ENCODE data around the gene ELL. TPM values are rescaled to one million over a fixed set of nuclear protein-coding genes. Genes with fewer than 3 reads are reported as not detected.

ELL gene
- total RNA-seq, 1 donor from 2014 or later, result 9.7 TPM

DNA sequence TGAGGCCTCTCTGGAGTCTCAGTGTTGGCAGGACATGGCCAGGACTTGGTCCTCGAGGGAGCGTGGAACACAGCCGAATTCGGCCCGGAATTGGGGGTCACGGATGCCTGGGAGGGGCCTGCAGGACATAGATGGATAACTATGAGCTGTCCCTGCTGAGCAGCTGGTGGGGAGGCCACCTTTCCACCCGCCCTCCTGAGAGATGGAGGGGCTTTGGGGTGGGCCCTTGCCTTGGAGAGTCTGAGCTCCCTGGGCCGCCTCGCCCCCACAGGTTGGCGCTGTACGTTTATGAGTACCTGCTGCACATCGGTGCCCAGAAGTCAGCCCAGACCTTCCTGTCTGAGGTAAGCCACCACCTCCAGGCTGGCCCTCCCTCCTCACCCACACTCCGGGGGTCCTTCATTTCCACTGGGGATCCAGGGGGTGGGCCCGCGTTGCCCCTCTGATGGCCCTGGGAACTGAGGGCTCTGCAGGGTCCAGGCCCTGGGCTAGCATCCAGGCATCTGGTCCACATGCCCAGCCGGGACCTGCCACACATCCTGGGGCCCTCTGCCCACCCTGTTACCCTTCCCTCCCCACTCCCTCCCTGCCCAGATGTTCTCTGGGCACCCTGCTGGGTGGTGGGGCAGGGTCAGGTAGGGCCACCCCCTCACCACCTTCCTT lies 94.7 kb downstream of the ELL start:
- no peak overlapping the region for H3K4me3 ChIP-seq (ENCODE audit: low read depth, low read length)
- no peak for FAIRE-seq
- DNase-seq (ENCODE audit: low read depth), result no peak
- H3K27me3 ChIP-seq (ENCODE audit: control insufficient read depth, insufficient read depth, low read length), result no peaks in the 10 kb centered on the region
- H3K36me3 ChIP-seq (ENCODE audit: control insufficient read depth, insufficient read depth, low read length), result no peaks in the 10 kb centered on the region
- TF ChIP-seq, protein P1, sequence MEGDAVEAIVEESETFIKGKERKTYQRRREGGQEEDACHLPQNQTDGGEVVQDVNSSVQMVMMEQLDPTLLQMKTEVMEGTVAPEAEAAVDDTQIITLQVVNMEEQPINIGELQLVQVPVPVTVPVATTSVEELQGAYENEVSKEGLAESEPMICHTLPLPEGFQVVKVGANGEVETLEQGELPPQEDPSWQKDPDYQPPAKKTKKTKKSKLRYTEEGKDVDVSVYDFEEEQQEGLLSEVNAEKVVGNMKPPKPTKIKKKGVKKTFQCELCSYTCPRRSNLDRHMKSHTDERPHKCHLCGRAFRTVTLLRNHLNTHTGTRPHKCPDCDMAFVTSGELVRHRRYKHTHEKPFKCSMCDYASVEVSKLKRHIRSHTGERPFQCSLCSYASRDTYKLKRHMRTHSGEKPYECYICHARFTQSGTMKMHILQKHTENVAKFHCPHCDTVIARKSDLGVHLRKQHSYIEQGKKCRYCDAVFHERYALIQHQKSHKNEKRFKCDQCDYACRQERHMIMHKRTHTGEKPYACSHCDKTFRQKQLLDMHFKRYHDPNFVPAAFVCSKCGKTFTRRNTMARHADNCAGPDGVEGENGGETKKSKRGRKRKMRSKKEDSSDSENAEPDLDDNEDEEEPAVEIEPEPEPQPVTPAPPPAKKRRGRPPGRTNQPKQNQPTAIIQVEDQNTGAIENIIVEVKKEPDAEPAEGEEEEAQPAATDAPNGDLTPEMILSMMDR (IDR thresholded peaks at IDR 0.05; ENCODE audit: insufficient read depth, low read length, severe bottlenecking), result no peak

DNA sequence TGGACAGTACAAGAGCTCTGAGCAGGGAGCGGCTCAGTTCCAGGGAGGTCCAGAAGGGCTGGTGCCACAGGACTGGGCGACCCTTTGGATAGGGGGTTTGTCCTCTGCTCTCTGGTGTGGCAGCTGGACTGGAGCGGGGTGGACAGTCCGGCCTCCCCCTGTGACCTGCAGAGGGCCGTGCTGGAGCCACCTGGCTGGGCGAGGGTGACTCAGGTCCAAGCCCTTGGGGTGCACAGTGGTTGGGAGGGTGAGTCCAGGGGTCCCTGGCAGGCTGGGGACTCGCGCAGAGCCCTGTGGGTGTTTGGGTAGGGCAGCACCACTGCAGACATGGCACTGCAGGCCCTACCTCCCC lies 95.5 kb downstream of the ELL start:
- no peak overlapping the region for H3K4me3 ChIP-seq (ENCODE audit: low read depth, low read length)
- no peaks in the 10 kb centered on the region for H3K27me3 ChIP-seq (ENCODE audit: control insufficient read depth, insufficient read depth, low read length)
- DNase-seq (ENCODE audit: low read depth), result no peak
- FAIRE-seq, result no peak
- no peaks in the 10 kb centered on the region for H3K36me3 ChIP-seq (ENCODE audit: control insufficient read depth, insufficient read depth, low read length)
- TF ChIP-seq, protein P1 (IDR thresholded peaks at IDR 0.05; ENCODE audit: insufficient read depth, low read length, severe bottlenecking), result no peak

DNA sequence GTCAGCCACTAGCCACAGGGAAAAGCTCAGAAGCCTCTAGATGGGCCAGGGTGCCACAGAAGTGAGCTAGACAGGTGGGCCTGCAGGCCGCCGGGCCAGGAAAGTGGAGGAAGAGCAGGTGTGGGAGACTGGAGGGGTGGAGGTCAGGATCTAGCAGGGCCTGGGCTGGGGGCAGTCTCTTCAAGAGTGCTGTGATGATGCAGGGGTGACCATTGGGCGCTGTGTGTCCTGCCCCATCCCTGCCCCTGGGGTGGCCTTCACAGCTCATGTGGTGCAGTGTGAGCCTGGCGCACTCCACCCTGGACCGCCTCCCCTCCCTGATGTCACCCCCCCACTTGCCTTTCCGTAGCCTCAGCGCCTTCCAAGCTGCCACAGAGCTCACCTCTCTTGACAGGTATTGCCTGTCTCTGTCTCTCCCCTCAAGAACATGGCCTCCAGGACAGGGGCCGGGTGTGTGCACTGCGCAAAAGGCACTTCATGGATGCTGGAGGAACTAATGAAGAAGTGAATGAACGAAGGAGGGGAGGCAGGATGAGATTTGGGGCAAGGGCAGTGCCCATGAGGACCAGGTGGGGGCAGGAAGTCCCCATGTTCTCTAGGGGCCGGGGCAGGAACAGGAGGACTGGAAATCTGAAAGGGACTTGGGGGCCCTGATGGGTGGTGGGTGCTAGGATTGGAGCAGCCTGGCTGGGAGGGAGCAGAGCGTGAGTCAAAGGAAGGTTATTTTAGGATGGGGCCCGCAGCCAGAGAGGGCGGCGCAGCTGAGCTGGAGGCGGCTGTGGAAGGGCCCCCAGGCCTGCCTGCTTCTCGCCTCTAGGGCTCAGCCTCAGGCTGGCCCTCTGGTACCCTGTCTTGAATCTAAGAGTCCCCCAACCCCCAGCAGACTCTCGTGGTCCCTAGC lies 96.1 kb downstream of the ELL start:
- H3K36me3 ChIP-seq (ENCODE audit: control insufficient read depth, insufficient read depth, low read length), result no peaks in the 10 kb centered on the region
- H3K27me3 ChIP-seq (ENCODE audit: control insufficient read depth, insufficient read depth, low read length), result no peaks in the 10 kb centered on the region
- H3K4me3 ChIP-seq (ENCODE audit: low read depth, low read length), result no peak overlapping the region
- DNase-seq (ENCODE audit: low read depth) (no peak), FAIRE-seq (no peak)
- TF ChIP-seq, protein P1 (IDR thresholded peaks at IDR 0.05; ENCODE audit: insufficient read depth, low read length, severe bottlenecking), result peak; percentile 1

DNA sequence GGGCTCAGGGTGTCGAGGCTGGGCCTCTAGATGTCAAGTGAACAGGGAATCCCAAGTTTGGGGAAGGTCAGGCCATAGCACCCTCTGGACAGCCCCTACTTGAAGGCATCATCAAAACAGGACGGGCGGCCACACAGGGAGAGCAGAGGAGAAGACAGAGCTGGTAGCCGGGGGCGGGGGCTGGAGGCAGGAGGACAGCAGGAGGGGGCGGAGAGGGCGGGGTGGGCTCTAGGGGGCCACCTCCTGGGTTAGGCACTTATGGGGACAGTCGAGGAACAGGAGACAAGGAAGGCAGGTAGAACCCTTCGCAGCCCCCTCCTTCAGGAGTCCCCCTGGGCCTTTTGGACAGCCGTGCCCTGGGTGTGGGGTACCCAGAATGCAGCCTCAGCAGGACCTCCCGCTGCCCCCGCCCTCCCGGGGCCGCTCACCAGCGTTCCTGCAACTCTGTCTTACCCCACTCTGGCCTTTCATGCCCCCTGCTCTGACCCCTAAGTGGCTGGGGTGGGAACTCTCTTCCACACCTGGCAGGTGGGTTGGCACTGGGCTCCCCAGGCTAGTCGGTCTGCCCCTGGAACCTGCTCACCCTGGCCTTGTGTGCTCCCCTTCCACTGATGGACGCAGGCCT lies 96.9 kb downstream of the ELL start:
- H3K36me3 ChIP-seq (ENCODE audit: control insufficient read depth, insufficient read depth, low read length), result no peaks in the 10 kb centered on the region
- no peaks in the 10 kb centered on the region for H3K27me3 ChIP-seq (ENCODE audit: control insufficient read depth, insufficient read depth, low read length)
- FAIRE-seq (no peak), DNase-seq (ENCODE audit: low read depth) (no peak)
- no peak overlapping the region for H3K4me3 ChIP-seq (ENCODE audit: low read depth, low read length)
- TF ChIP-seq, protein P1 (IDR thresholded peaks at IDR 0.05; ENCODE audit: insufficient read depth, low read length, severe bottlenecking), result no peak

DNA sequence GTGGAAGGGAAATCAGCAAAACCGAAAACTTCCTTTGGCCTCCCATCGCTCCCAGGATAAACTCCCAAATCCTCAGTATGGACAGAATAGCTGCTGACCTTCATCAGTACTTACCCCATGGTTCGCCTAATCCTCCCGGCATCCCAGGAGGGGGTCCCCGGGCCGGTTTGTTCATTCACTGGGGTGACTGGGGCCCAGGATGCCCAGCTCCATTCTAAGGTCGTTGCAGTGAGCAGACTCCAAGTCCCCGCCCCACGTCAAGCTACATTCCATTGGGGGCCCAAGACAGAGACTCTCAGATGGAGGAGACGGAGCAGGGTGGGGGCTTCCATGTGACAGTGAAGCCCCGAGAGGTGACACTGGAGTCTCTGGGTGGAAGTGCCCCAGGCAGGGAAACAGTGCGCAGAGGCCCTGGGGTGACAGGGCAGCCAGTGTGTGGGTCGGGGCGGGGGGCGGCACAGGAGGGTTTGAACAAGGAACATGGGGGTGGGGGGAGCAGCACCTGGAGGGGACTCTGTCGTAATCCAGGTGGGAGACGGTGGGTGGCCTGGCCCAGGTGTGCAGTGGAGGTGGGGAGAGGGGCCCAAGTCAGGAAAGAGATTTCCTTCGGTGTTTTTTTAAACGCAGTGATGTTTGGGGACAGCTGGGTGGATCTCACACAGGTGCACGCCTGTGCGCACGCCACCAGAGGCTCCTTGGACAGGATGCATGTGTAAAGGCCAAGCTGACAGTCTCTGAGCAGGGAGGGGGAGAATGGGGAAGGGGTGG lies 97.6 kb downstream of the ELL start:
- Histone ChIP-seq H3K36me3 (ENCODE audit: control insufficient read depth, insufficient read depth, low read length) (no peaks in the 10 kb centered on the region), H3K27me3 (ENCODE audit: control insufficient read depth, insufficient read depth, low read length) (no peaks in the 10 kb centered on the region), H3K4me3 (ENCODE audit: low read depth, low read length) (no peak overlapping the region)
- FAIRE-seq (no peak), DNase-seq (ENCODE audit: low read depth) (no peak)
- TF ChIP-seq, protein P1 (IDR thresholded peaks at IDR 0.05; ENCODE audit: insufficient read depth, low read length, severe bottlenecking), result no peak
